Activated CD4-positive, alpha-beta T cell treated with anti-CD3 and anti-CD28 coated beads for 1 hour (primary cell): ENCODE results near the gene DPP7.
"Not testable (repeated sequence)": the region's sequence is repeated elsewhere in the genome, so short reads cannot be mapped to it uniquely, and the experiment has no call there.

Experiments used
- DNase-seq: peaks from one replicate; pipeline ENCODE4 v3.0.0-alpha.2; 2020

The DPP7 gene

DNA sequence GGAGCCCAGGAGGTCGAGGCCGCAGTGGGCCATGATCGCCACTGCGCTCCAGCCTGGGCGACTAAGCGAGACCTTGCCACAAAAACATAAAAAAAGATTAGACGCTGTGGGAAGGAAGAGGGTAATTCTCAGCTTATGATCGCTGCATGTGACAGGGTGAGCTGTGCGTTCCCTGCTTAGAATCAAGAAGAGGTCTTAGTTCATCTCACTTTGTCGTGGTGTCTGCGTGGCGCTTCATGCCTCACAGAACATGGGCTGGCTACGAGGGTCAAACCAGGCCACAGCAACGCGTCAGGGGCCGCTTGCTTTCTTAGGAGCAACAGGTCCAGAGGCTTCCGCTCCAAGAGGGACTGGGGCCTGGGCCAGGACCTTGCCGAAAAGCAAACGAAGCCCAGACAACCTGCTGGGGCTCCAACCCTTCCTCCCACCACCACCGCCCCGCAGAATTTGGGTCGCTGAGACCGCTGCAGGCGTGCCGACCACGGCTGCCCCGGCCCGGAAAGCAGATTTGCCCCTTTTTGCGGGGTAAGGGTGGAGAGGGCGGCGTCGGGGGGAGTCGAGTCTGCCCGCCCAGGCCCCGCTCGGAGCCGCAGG lies 14.4 kb upstream of the DPP7 start:
- no peak for DNase-seq

DNA sequence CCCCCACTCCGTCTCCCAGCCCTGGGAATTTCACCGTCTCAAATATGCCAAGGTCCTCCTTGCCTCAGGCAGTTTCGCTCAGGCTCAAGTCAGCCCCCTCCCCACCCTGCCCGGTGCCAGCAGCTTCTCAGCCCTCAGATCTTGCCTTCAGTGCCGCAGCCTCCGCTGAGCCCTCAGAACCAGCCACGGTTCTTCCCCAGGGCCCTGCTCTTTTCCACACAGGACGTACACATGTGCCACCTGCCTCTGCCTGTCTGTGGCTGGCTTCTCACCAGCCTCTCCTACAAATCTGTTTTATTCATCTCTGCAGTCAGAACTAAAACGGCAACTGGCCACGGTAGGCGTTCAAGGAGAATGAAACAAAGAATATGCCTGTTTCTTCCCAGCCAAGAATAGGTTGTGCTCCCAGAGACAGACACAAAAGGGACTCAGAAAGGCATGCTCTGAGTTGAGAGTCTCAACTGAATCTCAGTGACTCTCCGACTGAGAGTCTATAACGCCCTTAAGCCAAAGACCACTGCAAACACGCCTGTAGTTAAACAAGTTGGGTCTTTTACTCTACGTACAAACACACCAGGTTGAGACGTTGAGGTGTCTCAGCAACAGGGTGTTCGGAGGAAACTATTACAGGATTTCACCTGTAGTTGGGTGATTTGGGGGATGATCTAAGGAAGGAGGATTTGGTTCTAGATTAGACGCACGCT lies 13.8 kb upstream of the DPP7 start:
- no peak for DNase-seq

DNA sequence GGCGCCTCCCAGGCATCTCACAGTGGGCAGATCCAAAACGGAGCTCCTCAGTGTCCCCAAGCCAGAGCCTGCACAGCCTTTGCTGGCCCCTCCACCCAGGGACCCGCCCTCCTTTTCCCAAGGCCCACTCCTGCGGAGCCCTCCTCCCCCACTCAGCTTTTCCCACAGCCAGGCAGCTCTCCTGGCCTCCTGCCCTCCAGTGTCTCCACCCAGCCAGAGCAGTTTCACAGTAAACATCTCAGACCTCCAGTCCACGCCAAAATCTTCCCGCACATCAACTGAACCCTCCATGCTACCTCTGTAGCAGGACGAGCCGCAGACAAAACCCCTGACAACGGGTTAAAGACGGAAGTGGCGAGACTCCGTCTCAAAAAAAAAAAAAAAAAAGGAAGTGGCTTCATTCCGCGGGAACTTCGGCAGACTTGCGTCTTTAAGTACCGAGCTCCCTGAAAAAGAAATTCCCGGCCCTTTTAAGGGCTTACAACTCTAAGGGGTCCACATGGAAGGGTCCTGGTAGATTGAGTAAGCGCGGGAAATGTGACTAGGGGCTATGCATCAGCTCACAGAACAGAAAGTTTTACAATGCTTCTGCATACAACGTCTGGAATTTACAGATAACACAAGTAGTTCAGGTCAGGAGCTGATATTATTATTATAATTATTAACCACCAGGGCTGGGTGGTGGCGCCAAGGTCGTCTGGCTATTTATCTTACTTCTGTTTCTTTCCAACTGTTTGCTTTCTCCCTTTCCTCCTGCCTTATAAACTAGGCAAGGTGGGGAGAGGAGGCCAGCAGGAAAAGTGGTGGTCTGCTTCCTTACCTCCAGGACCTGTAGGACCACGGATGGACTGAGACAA lies 13.0 kb upstream of the DPP7 start:
- DNase-seq, result no peak

DNA sequence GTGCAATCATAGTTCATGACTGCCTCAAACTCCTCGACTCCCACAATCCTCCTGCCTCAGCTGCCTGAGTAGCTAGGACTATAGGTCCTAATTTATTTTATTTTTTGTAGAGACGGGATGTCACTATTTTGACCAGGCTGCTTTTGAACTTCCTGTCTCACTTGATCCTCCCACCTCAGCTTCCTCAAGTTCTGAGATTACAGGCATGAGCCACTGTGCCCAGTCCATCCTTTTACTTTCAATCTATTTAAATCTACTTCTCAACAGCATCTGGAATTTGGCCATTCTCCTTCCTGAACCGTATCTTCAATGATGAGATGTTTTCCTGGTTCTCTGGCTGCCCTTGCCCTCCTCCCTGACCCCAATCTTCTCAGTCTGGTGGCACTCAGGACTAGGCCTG lies 12.3 kb upstream of the DPP7 start:
- no peak for DNase-seq

DNA sequence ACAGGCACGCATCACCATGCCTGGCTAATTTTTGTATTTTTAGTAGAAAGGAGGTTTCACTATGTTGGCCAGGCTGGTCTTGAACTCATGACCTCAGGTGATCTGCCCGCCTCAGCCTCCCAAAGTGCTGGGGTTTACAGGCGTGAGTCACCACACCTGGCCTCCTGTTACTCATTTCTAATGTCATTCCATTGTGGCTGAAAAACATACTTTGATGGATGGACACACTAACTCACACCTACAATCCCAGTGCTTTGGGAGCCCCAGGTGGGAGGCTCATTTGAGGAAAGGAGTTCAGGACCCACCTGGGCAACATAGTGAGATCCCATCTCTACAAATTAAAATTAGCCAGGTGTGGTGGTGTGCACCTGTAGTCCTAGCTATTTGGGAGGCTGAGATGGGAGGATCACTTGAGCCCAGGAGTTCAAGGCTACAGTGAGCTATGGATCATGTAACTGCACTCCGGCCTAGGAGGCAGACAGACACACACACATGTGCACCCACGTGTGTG lies 9.5 kb upstream of the DPP7 start:
- not testable (repeated sequence) for DNase-seq

DNA sequence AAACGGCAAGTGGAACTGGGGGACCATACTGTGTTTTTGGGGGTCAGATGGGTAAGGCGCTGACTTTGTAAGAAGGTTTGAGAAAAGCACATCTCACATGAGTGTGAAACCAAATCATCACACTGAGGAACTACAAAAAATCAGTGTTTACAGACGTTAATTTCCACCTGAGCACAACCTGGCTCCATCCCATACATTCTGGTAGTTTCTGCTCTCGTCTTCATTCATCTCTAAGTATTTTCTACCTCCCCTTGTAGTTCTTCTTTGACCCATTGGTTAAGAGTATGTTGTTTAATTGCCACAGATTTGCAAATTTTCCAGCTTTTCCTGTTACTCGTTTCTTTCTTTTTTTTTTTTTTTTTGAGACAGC lies 8.9 kb upstream of the DPP7 start:
- DNase-seq, result no peak

DNA sequence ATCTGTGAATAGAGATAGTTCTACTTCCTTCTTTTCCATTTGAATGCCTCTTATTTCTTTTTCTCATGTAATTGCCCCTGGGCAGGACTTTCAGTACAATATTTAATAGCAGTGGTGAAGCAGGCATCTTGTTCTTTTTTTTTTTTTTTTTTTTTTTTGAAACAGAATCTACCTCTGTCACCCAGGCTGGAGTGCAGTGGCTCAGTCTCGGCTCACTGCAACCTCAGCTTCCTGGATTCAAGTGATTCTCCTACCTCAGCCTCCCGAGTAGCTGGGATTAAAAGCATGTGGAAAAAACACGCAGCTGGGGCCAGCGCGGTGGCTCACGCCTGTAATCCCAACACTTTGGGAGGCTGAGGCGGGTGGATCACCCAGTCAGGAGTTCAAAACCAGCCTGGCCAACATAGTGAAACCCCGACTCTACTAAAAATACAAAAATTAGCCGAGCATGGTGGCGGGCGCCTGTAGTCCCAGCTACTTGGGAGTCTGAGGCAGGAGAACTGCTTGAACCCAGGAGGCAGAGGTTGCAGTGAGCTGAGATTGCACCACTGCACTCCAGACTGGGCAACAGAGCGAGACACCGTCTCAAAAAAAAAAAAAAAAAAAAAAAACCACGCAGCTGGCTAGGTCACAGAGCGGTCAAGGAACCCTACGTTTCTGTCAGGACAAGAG lies 8.4 kb upstream of the DPP7 start:
- not testable (repeated sequence) for DNase-seq

DNA sequence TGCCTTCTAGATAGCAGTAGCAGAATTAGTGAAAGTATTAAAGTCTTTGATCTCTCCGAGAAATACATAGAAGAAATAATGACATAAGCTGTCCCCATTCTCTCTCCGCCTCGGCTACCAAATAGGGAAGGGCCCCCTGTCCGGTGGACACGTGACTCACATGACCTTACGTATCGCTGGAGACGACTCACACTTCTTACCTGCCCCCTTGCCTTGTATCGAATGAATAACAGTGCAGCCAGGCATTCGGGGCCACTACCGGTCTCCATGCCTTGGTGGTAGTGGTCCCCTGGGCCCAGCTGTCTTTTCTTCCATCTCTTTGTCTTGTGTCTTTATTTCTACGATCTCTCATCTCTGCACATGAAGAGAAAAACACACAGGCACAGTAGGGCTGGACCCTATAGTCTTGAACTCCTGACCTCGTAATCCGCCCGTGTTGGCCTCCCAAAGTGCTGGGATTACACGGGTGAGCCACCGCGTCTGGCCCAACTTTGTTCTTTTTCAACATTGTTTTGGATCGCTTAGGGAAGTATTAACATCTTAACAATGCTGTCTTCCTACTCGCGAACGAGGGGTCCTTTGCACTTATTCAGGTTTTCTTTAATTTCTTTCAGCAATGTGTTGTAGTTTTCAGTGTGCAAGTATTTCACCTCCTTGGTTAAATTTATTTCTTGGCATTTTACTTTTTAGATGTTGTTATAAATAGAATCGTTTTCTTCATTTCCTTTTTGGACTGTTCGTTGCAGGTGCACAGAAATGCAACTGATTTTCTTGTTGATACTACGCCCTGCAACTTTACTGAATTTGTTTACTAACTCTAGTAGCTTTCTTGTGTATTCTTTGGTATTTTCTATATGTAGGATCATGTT lies 7.6 kb upstream of the DPP7 start:
- not testable (repeated sequence) for DNase-seq

DNA sequence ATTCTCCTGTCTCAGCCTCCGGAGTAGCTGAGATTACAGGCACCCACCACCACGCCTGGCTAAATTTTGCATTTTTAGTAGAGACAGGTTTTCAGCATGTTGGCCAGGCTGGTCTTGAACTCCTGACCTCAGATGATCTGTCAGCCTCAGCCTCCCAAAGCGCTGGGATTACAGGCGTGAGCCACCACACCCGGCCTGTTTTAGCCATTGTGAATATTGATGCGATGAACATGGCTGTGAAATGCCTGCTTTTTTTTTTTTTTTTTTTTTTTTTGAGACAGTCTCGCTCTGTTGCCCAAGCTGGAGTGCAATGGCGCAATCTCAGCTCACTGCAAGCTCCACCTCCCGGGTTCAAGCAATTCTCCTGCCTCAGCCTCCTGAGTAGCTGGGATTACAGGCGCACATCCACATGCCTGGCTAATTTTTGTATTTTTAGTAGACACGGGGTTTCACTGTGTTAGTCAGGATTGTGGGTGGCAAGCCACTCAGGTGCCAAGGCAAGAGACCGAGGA lies 3.6 kb upstream of the DPP7 start:
- not testable (repeated sequence) for DNase-seq

DNA sequence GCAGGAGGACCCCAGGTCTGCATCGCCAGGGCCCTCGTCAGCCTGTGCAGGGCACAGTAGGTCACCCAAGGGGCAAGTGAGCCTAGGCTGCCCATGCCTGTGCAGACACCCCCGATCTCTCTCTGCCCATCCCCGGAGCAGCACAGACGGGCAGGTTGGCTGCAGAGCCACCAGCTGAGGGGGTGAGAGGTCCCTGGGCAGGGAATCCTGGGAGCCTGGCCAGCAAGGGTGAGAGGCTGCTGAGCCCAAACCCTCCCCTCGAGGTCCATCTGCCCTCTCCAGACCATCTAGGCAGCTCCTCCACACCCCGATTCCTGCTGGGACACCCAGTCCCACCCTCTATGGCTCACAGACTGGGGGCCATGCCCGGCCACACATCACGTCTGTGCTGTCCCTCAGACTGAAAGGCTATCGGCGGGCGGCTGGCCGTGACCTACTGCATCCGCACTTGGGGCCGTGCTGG lies 2.8 kb upstream of the DPP7 start:
- no peak for DNase-seq

DNA sequence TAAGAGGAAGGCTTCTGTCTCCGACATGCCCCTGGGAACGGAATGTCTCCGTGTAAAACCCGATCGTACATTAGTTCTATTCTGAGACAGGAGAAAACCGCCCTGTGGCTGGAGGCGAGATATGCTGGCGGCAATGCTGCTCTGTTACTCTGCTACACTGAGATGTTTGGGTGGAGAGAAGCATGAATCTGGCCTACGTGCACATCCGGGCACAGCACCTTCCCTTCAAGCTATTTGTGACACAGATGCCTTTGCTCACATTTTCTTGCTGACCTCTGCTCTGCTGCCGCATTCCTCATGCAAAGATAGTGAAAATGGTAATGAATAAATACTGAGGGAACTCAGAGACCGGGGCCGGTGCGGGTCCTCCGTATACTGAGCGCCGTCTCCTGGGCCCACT lies 2.2 kb upstream of the DPP7 start:
- DNase-seq, result no peak

DNA sequence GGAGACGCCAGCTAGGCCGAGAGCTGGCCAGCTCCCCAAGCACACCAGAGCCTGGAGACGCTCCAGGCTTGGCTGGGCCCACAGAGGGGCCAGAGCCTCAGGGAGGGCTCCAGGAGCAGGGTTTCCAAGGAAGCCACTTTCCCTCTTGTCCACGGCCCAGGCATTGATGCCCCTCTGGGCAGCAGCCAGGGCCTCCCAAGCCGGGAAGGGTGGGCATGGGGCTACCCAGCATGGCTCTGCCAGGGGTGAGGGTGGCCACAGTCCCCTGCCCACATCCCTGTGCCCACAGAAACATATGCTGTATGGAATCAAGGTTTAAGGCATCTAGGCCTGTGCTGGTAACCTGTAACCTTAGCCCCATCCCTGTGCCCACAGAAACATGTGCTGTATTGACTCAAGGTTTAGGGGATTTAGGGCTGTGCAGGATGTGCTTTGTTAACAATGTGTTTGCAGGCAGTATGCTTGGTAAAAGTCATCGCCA lies 1.5 kb upstream of the DPP7 start:
- DNase-seq, result no peak

DNA sequence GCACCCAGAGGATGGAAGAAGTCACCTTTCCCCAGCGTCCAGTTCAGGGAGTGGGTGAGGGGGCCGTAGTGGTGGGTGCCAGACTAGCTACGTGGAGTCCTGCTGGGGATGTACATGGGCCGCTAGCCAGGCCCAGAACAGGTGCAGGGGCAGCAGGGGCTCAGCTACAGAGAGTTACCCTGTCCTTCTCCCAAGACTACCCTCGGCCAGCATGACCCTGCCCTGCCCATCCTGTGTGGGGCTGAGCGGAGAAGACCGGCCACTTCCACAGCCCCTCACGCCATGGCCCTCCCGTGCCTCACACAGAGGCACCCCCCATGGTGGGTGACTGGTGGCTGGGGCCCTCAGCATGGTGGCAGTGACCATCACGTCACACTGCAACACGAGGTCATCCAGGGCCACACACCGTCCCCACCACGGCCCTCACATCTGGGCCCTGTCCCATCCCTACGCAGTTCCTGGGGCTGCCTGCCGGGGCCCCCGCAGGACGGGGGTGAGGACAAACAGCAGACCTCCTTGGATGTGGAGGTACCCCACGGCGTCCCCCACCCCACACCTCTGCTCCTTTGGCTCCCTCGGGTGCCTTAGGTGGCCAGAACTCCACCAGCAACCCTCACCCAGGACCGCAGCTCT lies 977 bp upstream of the DPP7 start:
- DNase-seq, result no peak

DNA sequence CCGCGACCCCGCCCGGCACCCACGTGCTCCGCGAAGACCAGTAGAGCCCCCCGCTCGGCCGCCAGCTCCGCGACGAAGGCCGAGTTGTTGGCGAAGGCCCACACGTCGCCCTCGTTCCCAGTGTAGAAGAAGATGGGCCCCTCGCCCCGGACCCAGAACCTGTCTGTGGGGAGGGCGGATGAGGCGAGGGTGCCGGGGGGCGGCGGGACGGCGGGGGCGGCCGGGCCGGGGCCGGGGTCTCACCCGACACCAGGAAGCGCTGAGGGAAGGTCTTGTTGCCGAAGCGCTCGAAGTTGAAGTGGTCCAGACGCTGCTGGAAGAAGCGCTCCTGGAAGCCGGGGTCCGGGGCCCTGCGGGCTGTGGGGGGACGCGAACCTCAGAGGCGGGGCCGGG lies 317 bp downstream of the DPP7 start:
- DNase-seq, result no peak

DNA sequence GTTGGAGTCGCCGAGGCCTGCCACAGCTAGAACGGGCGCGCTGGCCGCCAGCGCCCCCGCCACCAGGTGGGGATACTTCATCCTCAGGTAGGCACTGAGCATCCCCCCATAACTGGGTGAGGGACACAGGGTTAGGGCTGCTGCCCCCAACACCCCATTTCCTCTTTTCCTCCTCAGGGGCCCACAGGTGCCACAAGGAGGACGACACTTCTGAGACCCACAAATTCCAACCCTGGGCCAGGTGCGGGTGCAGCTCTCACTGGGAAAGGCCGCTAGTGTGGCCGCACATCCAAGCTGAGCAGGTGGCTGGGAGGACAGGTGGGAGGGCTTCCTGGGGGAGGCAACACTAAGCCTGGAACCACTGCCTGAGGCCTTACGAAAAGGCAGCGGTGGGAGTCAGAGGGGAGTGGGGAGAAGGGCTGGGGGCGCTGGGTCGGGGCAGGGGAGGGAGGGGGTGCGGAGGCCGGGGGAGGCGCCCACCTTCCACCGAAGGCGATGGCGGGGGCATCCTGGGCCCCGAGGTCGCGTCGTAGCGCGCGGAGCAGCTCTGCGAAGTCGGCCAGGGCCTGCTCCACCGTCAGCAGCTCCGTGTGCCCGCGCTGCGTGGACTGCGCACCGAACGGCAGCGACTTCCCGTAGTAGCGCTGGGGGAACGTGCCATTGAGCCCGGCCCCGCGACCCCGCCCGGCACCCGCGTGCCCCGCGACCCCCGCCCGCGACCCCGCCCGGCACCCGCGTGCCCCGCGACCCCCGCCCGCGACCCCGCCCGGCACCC lies 961 bp downstream of the DPP7 start:
- DNase-seq, result no peak

DNA sequence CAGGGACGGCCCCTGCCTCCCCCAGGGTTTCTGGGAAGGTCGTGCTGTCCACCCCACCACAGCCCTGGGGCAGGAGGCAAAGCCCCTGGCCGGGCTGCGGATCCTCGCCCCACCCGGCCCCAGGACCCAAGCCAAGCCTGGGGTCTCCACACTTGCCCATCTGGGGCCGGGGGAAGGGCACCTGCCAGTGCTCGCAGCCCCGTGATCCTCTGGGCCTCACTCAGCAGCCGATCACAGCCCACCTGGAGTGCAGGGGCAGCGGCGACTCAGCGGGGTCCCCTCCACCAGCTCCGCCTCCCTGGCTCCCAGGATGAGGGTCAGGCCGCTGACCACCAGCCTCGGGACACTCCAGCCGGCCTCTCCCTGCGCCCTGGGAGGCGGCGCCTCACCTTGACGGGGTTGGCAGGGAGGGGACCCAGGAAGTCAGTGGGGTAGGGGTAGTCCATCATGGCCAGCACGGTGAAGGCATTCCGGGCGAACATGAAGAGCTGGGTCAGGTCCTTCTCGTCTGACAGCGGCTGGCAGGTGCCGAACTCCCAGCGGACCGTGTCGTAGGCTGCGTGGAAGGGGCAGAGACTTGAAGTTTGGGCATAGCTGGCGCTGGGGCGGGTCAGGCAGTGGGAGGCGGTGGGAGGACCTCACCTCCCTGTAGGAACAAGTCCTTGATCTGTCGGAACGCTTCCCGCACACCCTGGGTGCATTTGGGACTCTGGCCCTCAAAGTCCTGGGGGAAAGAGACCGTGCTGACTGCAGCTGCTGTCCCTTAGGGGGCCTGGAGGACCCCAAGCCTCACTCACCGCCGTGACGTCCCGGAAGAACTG lies 1.8 kb downstream of the DPP7 start:
- DNase-seq, result no peak

DNA sequence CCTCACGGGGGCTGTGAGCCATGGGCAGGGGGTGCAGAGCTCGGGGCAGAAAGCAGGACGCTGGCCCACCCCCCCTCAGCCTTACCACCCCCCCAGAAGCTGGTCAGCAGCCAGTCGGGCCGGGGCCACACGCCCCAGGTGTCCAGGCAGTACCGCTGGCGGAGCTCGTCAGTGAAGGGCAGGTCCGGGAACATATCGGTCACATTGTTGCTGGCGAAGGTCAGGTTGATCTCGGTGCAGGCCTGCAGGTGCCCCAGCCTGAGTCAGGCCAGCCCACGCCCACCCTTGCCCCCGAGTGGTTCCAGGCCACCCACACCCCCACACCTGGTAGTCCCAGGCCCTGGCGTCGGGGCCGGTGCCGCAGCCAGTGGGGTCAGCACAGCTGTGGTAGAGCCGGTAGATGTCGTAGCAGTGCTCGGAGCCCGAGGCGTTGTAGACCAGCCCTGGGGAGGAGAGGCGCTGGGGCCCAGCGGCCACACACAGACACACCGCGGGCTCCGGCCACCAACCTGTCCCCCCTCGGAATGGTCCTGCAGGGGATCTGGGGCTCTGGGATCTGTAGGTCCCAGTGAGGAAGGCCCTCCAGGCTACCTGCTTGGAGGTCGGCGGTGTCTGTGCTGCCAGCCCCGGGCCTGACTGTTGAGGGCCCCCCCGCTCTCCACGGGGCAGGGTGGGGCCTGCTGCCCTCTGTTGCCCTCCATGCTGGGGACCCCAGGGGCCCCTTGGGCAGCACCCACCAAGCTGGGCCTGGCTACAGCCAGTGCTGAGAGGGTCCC lies 2.6 kb downstream of the DPP7 start:
- DNase-seq, result no peak

DNA sequence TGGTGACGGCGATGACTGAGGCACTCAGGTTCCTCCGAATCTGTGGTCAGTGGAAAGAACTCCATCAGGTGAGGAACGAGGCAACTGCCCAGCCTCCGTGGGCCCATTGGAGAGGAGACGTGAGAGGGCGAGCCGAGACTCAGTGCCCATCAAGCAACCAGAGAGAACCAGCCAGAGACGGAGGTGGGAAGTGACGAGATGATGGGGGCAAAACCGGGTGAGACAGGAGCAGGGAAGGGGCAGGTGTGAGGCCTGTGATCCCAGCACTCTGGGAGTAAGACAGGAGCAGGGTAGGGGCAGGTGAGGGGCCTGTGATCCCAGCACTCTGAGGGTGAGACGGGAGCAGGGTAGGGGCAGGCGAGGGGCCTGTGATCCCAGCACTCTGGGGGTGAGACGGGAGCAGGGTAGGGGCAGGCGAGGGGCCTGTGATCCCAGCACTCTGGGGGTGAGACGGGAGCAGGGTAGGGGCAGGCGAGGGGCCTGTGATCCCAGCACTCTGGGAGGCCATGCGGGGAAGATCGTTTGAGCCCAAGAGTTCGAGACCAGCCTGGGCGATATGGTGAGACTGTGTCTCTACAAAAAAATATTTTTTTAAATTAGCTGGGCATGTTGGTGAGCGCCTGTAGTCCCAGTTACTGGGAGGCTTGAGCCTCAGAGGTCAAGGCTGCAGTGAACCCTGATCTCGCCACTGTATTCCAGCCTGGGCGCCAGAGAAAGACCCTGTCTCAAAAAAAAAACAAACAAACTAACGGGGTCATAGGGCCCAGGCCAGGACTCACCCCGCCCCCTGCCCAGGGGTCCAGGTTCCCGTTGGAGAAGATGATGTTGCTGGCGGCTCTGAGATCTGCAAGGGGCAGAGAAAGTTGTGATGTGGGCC lies 3.4 kb downstream of the DPP7 start:
- DNase-seq, result no peak
